ENCODE measurements around the gene NEO1.

Gene NEO1

DNA sequence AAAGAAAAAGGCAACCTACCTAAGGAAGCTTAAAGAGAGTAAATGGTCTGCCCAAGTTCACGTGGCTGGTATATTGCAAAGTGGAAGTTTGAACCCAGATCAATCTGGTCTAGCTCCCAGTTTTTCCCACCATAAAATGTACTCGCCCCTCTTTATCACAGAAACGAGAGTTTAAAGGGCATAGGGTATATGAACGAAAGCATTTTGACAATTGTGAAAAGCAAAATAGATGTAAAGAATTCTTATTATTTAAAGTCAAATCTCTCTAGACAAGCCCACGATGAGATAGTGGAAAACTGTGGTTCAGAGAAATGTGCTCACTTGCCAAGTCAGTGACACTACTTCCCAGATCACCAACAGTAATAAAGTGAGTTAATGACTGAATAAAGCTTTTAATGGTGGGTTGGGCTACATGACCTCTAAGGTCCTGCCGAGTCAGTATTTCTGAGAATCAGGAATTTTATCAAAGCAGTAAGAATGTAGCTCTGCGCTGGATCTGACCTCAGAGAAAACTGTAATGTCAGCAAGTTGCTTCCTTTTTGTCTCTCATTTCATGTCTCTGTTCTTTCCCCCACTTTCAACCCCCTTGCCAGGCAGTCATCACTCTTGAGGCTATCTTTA, 23.3 kb upstream of the NEO1 start:
- DNase-seq, result no peak

DNA sequence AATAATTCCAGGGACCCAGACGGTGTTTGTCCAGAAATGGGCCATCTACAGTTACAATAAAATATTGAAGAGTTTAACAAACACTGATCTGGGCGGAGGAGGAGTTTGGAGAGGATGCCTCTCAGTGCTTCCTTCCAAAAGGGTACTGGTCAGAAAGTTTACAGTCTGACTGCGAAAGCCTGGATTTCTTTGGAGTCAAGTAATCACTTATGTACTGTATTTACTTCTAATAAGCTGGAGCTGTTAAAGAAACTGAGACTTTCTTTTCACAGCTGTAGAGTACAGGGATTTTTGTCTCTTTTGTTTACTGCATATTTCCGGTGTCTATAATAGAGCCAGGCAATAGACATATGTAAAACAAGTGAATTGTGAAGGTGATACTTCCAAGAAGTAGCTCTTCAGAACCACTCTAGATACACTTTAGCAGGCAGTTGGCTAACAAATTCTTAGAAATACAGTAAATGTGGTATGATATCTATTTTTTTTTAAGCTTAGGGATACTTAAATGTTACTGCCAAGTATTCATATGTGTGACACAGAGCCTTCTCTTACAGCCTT, 22.1 kb upstream of the NEO1 start:
- DNase-seq, result no peak

DNA sequence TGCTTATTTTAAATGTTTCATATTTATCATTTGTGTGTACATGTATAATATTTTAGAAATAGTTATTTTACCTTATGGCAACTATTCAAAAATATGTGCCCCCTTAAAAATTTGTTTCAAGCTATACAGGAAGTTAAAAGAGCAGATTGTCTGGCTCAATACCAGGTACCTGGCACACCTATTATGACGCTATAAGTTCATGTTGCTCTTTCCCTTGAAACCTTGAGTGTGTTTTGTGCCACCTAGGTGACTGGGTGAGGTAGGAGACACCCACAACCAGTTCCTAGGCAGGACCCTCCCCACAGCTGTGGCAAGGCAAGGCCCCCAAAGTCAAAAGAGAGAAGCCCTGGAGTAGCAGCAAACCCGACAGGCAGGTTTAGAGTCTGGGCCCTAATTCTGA, 20.6 kb upstream of the NEO1 start:
- DNase-seq, result no peak

DNA sequence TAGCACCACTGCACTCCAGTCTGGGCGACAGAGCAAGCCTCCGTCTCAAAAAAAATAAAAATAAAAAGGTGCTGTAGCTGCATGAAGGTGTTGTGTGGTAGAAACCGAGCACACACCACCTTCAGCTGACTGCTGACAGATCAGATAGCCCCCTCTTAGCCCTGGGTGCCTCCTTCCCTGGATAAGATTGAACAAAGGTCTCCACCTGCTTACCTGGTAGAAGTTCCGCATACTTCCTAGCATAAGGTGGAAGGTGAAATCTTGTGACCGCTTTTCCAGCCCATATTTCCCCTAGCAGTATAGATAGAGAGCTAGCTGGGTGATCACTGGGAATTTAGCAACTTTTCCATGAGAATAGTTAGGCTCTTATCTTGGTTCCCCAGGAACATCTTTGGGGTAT, 18.7 kb upstream of the NEO1 start:
- no peak for DNase-seq

DNA sequence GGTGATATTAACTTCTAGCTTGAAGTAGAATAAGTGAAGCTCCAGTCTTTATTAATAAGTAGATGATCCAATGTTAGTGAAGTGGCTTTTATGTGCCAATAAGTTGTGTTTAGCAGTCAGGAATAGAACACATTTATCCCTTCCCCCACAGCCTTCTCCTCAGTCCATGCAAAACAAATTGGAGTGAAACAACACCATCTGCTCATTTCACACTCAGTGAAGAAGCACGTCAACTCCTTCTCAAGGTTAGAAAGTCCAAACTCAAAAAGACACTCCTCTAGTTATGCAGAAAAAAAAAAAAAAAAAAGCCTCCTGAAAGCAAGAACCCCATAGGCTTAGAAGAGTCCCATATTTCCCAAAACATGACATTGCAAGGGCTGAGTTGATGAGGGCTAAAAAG, 18.0 kb upstream of the NEO1 start:
- peak; percentile 72 to 92 for DNase-seq

DNA sequence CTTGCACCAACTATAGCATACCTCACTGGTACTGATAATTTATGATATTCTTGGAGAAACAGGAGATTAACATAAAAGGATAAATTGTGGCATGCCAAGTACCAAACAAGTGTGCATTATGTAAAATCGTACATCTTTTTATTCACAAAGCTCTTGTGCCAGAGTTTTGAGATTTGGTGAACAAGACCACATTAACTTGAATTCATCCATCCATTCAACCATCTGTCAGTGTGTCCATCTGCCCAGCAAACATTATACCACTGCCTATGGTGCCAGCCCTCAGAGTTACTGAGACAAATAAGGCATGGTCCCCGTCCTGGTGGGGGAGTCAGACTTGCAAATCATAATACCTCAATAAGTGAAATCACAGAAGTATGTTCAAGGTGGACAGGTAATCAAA, 17.0 kb upstream of the NEO1 start:
- peak; percentile 58 to 81 for DNase-seq

DNA sequence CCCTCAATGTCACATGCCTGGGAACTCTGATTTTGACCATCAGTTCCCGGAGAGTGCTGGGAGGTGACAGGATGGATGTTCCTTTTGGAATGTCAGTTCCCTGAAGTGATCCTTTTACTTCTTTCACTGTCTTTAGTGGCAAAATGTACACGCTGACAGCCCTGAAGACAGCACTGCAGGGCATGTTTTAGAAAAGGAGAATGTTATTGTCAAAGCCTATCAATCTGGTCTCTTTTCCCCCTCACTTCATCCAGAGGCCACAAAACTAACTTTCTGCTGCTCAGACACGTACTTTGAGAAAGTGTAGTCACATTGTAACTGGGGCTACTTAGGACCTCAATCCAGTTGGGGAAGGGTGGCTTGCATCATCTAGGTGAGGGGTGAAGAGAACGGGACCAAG, 14.0 kb upstream of the NEO1 start:
- no peak for DNase-seq

DNA sequence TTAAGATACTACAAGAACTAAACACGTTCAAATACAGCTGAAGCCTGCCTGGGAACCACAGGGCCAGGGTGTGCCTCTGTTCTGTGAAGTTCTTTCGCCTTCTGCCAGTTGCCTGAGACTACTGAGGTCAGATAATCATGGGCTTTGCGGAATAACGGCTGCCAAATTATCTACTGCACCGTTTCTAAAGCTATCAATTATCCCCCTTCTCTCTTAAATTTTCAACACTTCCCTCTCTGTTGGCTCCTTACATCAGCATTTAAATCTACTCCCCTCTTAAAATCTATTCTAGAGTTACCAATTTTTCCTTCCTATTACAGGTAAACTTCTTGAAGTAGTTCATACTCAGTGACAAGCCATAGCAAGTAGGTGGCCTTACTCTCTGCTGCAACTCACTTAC, 6.2 kb upstream of the NEO1 start:
- DNase-seq, result no peak

DNA sequence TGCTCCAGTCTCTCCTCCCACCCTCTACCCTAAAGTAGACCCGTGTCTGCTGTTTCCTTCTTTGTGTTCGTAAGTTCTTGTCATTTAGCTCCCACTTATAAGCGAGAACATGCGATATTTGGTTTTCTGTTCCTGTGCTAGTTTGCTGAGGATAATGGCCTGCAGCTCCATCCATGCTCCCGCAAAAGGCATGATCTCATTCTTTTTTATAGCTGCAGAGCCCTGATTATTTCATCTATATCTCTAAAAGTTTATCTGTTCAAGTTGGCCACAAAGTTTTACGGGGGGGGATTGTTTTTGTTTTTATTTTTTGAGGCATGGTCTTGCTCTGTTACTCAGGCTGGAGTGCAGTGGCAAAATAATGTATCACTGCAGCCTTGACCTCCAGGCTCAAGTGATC, 4.4 kb upstream of the NEO1 start:
- no peak for DNase-seq

DNA sequence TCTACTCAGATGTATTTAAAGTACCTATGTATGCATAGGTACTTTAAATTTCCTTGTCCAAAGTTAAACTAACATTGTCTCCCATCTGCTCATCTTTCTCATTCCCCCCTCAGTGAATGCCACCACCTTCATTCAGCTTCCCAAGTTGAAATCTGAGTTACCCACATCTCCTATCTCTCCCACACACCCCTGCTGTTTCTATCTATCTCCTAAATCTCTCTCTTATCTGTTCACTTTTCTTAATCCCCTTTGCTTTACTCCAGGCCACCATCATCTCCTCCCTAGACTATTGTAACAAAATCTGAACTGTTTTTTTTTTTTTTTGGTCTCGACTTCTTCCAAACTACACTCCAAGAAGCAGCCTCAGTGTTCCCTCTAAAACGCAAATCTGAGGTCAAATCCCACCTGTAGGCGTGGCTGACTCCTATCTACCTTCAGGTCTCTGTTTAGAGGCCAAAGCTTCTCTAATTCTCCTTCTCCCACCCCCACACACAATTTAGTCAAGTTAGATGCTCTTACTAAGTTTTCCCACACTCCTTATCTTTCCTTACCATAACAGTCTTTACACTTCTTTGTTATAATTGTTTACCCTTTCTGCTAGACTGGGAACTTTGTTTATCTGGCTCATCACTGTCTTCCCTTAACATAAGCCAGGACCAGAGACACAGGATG, 3.5 kb upstream of the NEO1 start:
- no peak for DNase-seq

DNA sequence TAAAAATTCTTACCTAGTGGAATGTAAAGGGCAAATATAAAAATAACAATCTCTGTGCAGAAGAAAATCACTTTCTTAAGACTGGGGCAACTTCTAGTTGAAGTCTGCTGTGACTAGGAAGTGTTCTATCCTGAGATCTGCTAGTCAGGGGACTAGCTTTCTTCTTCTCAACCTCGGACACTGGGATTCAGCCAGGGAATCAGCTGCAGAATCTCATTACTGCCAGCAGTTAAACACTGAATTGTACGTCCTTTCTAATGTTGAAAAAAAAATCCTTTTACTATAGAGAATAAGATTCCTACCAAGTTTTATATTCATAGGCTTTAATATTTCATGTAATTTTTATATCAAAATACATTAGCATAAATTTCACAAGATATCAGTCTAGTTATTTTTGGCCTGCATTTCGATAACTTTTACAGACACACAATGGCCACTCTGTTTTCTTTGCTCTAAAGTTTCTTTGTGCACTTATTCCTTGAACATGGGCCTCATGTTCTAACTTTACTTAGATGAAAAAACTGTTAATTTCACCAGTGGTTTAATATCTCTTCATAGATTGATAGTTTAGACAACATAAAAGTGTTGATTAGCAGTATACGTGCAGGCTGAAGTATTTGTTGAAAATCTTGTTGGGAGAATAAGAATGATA, 2.6 kb upstream of the NEO1 start:
- peak in 1 of 2 experiments; percentile 17 for DNase-seq

DNA sequence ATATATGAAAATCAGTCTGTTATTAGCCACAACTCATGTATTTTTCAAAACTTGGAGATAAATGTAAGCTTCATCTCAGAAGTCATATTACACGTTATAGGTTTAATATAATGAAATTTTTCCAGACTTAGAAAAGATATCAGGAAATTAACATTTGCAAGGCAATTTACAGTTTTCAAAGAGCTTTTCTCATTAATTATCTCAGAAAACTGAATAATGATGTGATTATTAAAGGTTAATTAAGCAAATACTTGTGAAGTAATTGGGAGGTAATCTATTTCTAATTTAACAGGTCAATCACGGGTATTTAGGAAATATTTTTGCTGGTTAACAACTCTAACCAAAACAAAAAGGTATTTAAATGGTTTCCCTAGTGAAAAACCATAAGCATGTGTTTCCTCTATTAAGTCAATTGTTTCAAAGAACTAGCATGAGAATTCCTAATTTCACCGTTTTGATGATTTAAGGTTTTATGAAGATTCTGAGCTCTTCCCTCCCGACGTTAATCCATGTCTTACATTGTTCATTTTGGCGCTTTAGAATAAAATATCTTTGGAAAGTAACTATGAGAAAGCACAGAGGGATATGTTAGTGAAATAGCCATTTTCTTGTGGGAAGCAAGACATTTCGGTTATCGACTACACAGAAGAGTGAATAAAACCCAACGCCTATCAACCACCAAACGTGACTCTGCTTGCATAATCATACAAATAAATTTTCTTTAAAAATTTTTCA, 1.5 kb upstream of the NEO1 start:
- DNase-seq, result no peak

DNA sequence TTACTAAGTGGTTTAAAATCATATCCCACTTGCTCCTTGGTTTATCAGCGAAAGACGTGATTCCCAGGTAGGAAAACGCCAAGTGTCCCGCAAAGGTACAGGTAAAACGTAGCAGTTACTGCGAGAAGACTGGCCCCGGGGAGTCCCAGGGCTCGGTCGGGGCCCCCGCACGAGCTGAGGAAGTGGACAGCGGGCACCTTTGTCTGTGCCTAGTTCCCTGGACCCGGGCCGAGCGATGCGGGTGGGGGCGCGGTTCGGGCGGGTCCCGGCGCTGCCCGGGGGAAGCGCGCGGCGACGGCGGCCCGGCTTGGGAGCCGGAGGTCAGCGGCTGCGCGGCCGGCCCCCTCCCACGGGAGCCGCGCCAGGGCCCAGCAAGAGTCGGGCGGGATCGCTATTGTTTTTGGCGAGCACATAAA, 864 bp upstream of the NEO1 start:
- DNase-seq, result no peak

DNA sequence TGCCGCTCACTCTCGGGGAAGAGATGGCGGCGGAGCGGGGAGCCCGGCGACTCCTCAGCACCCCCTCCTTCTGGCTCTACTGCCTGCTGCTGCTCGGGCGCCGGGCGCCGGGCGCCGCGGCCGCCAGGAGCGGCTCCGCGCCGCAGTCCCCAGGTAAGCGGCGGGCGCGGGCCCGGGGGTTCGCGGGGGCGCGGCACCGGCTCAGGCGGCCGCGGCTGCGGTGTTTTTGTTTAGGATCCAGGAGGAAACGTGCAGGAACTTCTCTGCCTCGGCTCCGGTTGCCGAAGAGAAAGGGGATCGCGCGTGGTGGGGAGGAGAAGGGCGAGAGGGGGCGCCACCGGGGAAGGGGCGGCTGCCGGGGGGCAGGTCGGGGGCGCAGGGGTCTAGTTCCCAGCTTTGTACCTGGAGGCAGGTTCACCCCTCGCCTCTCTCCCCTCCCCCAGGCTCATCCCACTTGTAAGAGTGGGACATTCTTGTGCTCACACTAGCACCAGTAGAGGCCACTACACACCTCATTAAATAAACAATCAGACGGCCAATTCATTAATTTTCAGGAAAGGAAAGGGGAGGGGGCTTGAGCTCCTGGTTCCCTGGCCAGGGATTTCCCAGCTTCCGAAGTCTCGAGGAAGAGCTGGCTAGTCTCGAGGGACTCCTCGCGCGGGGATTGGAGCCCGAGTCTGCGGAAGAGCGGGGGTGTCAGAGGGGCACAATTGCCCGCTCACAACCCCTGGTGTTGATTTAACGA, 562 bp downstream of the NEO1 start:
- peak; percentile 64 to 84 for DNase-seq

DNA sequence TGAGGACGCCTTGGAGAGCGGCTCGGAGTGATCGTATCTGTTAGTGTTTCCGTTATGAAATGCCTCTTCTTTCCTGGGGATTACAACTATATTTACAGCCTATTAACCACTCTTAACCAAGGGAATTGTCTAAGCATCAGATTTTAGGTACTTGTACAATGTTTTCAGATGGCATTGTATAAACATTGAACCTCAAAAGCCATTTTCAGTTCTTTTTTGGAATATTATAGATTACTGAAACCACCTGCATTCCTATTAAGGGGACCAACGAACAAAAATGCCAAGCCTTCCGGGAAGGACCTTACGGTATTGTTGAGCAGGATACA, 1.1 kb downstream of the NEO1 start:
- no peak for DNase-seq

DNA sequence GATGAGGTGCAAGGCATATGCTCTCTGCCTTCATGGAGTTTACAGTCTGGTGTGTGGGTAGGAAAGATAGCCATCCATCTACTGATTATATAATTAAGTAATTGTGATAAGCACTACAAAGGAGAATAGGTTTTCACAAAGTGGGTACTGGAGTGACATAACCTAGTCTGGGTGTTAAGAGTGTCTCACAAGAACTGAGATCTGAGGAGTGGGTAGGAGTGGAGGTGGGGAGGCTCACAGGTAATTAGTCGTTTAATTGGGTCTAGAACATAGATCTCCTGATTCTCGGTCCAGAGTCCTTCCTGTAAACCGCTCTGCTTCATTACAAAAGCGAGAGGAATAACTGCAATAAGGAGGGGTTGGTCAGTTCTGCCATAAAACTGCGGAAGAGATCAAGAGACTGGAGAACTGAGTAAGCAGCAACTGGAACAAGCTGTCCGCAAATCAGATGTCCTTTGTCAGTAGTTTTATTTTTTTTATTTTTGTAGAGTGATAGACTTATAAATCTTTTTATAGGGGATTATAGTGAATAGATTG, 2.2 kb downstream of the NEO1 start:
- DNase-seq, result no peak

DNA sequence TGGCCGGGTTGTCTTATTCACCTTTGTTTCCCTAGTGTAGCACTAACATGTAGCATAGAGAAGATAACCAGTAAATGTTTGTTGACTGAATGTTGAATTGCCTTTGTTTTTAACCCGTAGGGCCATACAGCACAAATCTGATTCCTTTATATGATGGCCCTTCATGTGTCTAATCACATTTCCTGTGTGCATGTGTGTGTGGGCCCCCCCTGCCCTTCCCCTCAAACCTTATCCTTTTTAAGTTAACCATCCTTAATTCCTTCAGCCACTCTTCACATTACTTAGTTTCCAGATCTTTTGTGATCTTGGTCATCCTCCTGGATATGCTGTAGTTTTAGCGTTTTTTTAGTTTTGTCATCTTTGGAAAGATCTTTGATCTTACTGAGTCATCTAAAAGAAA, 4.2 kb downstream of the NEO1 start:
- no peak for DNase-seq

DNA sequence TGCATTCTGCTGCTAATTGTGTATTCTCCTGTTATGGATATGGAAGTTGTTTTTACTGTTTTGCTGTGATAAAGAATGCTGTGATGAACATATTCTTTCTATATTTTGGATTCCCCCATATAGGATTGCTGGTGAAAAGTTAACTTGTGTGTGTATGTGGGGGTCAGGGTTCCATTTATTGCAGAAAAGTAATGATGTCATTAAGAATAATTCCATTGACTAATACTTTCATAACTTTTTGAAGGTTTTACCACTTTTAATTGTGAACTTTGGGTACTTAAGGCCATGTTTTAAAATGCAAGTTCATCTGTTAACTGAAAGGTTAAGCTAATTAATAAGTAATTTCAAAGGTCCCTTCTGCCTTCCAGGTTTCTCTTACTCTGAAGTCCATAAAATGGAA, 6.2 kb downstream of the NEO1 start:
- no peak for DNase-seq

DNA sequence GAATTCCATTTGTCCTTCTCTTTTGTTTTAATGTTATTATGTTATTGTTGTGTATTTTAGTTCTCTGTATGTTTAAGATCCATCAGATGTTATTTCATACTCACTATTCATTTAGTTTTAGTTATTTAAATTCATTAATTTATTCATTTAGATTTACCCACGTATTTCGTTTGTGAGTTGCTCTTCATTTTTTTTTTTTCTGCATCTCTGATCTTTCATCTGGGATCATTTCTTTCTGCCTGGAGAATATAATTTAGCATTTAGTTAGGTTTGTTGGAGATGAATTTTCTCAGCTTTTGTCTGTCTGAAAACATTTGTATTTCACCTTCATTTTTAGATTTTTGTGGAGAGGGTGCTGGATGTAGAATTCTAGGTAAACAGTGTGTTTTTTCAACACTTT, 12.9 kb downstream of the NEO1 start:
- no peak for DNase-seq

DNA sequence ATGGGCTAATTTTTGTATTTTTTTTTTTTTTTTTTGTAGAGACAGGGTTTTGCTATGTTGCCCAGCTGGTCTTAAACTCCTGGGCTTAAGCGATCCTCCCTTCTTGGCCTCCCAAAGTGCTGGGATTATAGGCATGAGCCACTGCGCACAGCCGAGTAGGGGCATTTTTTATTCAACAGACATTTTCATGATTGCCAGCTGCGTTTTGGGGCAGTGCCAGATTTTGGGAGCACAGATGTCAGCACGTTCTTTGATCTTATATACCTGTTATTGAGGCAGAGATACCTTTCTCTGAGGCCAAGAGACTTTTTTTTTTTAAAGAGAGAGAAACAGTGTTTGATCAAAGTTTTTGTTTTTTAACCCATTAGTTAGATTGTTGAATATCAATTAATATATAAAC, 16.8 kb downstream of the NEO1 start:
- DNase-seq, result peak in 1 of 2 experiments; percentile 48

DNA sequence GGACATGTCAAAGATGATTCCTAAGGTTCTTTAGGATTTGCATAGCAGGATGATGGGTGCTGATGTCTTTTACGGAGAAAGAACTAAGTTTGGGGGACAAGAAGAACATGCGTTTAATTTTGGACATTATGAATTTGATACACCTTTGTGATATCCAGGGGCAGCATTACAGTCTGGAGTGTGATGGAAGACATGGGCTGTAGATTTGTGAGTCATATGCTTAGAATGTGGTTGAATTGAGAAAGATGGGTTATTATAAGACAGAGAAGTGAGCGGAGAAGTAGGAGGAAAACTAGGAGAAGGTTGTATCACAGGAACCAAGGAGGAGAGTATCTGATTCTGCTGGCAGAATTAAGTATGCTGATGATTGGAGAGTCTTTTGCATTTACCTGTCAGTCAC, 20.6 kb downstream of the NEO1 start:
- DNase-seq, result no peak

DNA sequence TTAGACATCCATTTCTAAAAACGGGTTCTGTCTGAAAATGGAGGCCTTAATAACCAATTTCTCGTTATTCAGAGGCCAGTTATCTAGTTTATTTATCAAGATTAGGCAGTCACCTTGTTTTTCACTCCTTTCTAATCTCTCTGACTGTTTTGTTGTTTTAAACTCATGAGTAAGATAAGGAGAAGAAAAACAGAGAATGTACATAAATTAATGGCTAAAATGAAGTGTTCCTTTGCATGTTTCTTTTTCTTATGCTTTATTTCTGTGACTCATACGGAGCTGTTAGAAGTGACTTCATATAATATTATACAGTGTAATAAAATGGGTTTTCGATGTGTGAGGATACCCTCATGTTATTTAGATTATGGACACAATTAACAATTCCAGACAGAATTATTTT, 22.0 kb downstream of the NEO1 start:
- no peak for DNase-seq

Measured in NCI-H446 (cell line).